ENCODE data around the gene GPR137. TPM values are rescaled to one million over a fixed set of nuclear protein-coding genes. Genes with fewer than 3 reads are reported as not detected.
A peak's percentile ranks its signal among the peaks of the same experiment; 100 is the strongest.

GPR137 gene
- total and polyA plus RNA-seq, 9 of the 15 experiments (the other 6 are each of a cell fraction or from before 2014, with no cell fraction given) = 0.32 to 26.7 (median 10.7) TPM

DNA sequence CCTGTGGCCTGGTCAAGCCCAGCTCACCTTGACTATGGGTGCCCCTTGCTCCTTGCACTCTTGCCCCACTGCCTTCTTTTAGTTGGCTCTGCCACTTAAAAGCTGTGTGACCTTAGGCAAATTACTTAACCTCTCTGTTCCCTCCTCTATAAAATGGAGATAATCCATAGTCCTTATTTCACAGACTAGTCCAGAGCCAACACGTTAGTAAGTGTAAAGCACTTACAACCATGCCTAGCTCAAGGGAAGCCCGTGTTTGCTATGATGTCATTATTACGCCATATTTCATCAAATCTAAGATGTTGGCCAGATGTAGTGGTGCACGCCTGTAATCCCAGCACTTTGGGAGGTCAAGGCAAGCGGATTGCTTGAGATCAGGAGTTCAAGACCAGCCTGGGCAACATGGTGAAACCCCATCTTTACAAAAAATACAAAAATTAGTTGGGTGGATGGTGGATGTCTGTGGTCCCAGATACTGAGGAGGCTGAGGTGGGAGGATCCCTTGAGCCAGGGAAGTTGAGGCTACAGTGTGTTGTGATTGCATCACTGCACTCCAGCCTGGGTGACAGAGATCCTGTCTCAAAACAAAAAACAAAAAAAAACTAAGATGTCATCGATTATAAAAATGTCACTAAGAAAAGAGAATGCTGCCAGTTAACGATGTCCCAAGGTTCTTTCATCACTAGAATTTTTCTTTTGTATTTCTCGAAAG, 52.0 kb downstream of the GPR137 start (continued):
- TF ChIP-seq ZNF445 (CRISPR knock-in tag; IDR thresholded peaks at IDR 0.05; ENCODE audit: low read depth) (no peak), NFIC (IDR thresholded peaks at IDR 0.05) (0 out of 2 replicates have a peak, but pooled peaks have one; percentile 11), CHCHD3 (CRISPR knock-in tag; IDR thresholded peaks at IDR 0.05) (no peak), HDAC2 (IDR thresholded peaks at IDR 0.05) (peak; percentile 93), ESRRA (IDR thresholded peaks at IDR 0.05; ENCODE audit: borderline replicate concordance, low read depth) (0 out of 2 replicates have a peak, but pooled peaks have one; percentile 13)

DNA sequence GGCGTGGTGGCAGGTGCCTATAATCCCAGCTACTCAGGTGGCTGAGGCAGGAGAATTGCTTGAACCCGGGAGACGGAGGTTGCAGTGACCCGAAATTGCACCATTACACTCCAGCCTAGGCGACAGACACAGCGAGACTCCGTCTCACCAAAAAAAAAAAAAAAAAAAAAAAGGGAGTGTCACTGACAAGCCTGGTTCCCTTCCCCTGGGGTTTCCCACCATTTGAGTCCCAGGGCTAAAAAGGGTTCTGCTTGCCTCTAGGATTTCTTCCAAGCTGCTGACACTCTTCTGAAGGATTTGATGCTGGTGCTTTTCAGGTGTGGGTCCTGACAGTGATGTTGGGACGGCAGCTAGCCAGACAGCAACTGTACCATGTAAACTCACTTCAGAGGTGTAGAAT, 53.1 kb downstream of the GPR137 start:
- Histone ChIP-seq H3K27ac (ENCODE audit: extremely low read depth, low read depth, low read length) (no peak overlapping the region), H3K27me3 (ENCODE audit: control insufficient read depth in 2 of 2, insufficient read depth in 2 of 2, low read length in 2 of 2) (no peaks in the 10 kb centered on the region), H3K36me3 (ENCODE audit: control insufficient read depth, insufficient read depth, low read length) (no peaks in the 10 kb centered on the region), H3K4me2 (ENCODE audit: insufficient read depth, low read length) (no peak overlapping the region), H3K4me3 (no peak overlapping the region), H4K20me1 (replicated peaks; ENCODE audit: control insufficient read depth, insufficient read depth, low read length) (no peaks in the 10 kb centered on the region; the same call in 1 of the 2 replicates), H3K4me1 (replicated peaks in 1 of 2; ENCODE audit: control insufficient read depth in 2 of 2, insufficient read depth in 2 of 2, low read length in 2 of 2) (peaks cover 37 to 62% of the 10 kb centered on the region in 2 experiments), H3K79me2 (ENCODE audit: control insufficient read depth, insufficient read depth, low read length) (no peaks in the 10 kb centered on the region), H3K9me3 (replicated peaks; ENCODE audit: control insufficient read depth, insufficient read depth, low read depth, low read length) (no peaks in the 10 kb centered on the region), H3K9ac (ENCODE audit: insufficient read depth in 1 of 2, low read depth in 2 of 2, low read length in 2 of 2) (no peak overlapping the region), H3K9me1 (ENCODE audit: control insufficient read depth, insufficient read depth, low read length) (no peaks in the 10 kb centered on the region), H2AFZ (ENCODE audit: low read depth, low read length) (no peak overlapping the region)
- DNase-seq (ENCODE audit: extremely low read depth in 1 of 4, low spot score in 3 of 4) = no peak
- in situ Hi-C loops (cut with MboI) (no loop called here), intact Hi-C loops (cut with micrococcal nuclease) (no loop called here)
- no TSS peak for BruUV-seq (replicated peaks)
- ChIA-PET CTCF (ENCODE audit: low intra/inter-chr PET ratio) (no interaction called here), POLR2A (interaction anchor here (1.0 to 1.4 kb wide), 2 partner anchors 17 to 133 kb away, joined by 3 to 4 read pairs; no protein-coding TSS in a partner anchor)
- ATAC-seq = no peak
- FAIRE-seq = no peak
- 62% methylated on average over 7 of the region's 8 CpGs for WGBS (ENCODE audit: insufficient coverage, low coverage, missing lambda C conversion rate)
- TF ChIP-seq, protein P1, sequence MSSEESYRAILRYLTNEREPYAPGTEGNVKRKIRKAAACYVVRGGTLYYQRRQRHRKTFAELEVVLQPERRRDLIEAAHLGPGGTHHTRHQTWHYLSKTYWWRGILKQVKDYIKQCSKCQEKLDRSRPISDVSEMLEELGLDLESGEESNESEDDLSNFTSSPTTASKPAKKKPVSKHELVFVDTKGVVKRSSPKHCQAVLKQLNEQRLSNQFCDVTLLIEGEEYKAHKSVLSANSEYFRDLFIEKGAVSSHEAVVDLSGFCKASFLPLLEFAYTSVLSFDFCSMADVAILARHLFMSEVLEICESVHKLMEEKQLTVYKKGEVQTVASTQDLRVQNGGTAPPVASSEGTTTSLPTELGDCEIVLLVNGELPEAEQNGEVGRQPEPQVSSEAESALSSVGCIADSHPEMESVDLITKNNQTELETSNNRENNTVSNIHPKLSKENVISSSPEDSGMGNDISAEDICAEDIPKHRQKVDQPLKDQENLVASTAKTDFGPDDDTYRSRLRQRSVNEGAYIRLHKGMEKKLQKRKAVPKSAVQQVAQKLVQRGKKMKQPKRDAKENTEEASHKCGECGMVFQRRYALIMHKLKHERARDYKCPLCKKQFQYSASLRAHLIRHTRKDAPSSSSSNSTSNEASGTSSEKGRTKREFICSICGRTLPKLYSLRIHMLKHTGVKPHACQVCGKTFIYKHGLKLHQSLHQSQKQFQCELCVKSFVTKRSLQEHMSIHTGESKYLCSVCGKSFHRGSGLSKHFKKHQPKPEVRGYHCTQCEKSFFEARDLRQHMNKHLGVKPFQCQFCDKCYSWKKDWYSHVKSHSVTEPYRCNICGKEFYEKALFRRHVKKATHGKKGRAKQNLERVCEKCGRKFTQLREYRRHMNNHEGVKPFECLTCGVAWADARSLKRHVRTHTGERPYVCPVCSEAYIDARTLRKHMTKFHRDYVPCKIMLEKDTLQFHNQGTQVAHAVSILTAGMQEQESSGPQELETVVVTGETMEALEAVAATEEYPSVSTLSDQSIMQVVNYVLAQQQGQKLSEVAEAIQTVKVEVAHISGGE (CRISPR knock-in tag; IDR thresholded peaks at IDR 0.05) = no peak
- TF ChIP-seq HDAC2 (IDR thresholded peaks at IDR 0.05) (no peak), ZC3H8 (IDR thresholded peaks at IDR 0.05) (no peak), NRF1 (conservative IDR thresholded peaks at IDR 0.05 in 1 of 2, IDR thresholded peaks at IDR 0.05 in 1 of 2) (no peak), SAP30 (IDR thresholded peaks at IDR 0.05; ENCODE audit: borderline replicate concordance, insufficient read depth, low read depth, low read length, poor library complexity, severe bottlenecking) (no peak), PRMT5 (CRISPR knock-in tag; IDR thresholded peaks at IDR 0.05) (no peak), POU5F1 (IDR thresholded peaks at IDR 0.05; ENCODE audit: borderline replicate concordance, low read depth, low read length, partially characterized antibody) (no peak), NFIC (IDR thresholded peaks at IDR 0.05) (no peak), RBM14 (IDR thresholded peaks at IDR 0.05; ENCODE audit: borderline replicate concordance, insufficient read depth, low read depth, low read length) (no peak), ZNF23 (CRISPR knock-in tag; IDR thresholded peaks at IDR 0.05) (no peak), CEBPG (CRISPR knock-in tag; IDR thresholded peaks at IDR 0.05) (no peak), CEBPG (tag; conservative IDR thresholded peaks at IDR 0.05 in 1 of 2, IDR thresholded peaks at IDR 0.05 in 1 of 2) (no peak), PHF20 (IDR thresholded peaks at IDR 0.05; ENCODE audit: partially characterized antibody) (no peak)
